LoVo (cell line): ENCODE measurements around the gene SCN4B.
A peak's percentile ranks its signal among the peaks of the same experiment; 100 is the strongest.

ENCODE experiments used
- DNase-seq: peaks from one replicate; pipeline ENCODE4 v3.0.0-alpha.2; 2016; ENCODE audit warnings: low spot score

SCN4B gene

DNA sequence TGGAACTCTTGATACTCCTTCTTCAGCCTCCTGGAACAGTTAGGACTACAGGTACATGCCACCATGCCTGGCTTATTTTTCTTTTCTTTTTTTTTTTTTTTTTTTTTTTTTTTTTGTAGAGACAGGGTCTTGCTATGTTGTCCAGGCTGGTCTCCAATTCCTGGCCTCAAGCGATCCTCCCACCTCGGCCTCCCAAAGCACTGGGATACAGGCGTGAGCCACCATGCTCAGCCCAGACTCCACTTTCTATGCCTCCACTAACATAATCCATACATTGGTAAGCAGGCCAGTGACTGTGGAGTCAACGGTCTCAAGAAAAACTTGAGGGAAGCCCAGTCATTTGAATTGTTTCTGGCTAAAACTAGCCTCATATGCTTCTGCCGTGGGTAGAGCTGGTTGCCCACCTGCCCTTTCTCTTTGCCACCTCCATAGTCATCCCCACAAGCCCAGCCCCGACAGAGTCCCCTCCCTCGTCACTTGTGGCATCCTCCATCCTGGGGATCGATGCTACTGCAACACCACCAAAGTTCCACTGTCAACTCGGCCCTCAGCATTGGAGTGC, 21.5 kb upstream of the SCN4B start:
- DNase-seq: no peak

DNA sequence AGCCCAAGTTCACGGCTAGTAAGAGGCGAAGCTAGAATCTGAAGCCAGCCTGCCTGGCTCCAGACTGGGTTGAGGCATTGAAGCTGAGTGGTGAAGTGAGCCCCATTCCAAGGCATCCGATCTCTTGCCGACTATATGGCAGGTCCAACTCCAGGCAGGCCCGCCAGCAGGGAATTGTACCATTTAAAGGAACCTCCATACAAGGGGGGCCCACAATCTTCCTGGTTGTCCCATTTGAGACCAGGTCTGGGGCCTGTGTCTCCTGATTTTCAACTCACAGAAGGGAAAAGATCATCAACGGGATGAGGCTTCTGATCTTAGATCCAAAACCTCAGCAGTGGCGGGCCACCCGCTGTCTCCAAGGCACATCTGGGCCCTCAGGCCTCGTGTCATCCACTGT, 19.7 kb upstream of the SCN4B start:
- no peak for DNase-seq

DNA sequence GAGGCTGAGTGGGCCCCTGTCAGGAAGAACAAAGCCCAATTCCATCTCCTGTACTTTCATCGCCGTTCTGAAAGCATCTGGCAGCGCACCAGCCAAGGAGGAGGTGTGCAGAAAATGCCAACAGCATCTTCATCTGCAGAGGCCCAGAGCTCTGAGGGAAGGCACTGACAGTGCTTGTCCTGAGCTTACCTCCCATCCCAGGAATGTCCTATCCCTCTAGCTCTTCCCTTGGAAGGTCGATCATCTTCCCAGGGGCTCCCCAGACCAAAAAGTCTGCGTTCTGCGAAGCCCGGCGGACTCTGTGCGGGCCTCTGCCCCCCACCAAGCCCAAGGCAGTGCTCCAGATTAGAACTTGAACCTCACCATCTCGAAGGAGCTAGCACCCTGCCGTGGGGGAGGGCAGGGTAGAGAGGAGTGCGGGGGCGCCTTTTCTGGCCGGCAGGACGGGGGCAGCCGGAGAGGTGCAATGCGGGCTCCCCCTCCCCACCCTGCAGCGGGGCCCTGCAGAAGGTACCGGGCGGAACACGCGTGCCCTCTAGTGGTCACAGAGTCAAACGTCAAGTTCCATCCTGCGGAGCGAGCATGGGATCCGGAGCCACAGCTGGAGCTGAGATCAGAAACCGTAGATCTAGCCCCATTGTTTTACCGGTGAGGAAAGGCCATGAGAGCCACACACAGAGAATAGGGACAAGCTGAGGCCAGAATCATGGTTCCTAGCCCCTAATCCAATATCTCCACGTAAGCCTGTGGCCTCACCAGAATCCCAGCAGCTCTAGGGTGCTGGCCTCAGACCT, 18.8 kb upstream of the SCN4B start:
- peak; percentile 69 for DNase-seq

DNA sequence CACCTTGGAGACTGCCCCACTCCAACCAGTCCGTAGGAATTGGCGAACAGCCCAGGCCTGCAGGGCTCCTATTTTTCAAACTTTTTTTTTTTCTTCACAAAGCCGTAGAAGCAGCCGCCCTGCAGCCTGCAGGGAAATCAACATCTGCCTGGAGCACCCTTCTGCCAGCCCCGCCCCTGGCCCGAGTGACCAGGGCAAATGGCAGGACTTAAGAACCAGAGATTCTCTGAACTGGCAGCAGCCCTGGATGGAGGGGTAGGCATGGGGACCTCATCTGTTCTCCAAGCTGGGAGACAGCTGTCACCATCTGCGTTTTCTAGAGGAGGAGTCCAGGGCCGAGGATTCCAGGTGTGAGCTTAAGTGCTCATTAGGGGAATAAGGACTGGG, 18.3 kb upstream of the SCN4B start:
- DNase-seq: no peak

DNA sequence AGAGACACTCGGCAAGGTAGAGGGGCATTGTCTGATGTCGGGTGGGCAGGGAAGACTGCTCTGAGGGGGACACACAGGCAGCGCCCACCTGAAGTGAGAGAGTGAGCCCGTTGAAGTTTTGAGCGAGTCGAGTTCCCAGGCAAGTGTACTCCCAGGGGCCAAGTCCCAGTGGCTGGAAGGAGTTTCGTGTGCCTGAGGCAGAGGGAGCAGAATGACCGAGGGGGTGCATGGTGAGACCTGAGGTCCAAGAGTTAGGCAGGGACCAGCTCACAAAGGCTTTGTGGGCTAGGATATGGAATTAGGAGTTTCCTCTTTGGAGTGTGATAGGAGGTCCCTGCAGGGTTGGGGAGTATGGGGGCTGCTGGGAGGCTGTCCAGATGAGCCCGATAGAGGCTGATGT, 17.6 kb upstream of the SCN4B start:
- no peak for DNase-seq

DNA sequence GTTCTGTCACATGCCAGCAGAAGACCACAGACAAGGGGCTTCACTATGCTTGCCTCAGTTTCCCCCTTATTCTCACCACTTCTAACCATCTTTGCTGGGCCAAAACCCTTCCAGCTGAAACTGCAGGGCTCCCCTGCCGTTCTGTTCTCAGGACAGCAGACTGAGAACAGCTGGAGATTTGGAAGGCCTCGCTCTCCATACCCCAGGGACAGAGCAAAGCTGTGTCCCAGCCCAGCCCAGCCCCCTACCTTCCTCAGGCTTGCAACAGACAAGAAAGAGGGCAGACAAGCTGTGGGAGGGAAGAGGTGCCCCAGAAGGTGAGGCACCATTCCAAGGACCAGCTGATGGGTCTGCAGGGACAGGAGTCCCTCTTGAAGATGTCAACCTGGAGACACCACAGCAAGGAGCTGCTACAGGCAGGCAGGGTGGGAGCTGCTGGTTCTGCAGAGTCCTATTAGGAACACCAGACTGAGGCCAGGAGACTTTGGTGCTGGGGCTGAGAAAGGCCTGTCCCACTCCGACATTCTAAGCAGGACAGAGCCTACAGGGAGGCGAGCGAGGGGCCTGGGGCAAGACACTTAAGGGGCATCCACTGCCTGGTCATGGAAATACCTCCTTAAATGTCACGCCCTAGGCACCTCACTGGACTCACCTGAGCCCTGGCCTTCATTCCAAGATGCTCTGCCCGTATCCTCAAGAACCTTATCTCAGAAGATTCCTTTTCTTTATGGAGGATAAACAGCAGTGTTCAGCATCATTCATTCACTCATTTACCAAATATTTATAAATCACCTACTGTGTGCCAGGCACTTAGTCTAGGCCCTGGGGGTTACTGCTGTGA, 16.9 kb upstream of the SCN4B start:
- DNase-seq: no peak

DNA sequence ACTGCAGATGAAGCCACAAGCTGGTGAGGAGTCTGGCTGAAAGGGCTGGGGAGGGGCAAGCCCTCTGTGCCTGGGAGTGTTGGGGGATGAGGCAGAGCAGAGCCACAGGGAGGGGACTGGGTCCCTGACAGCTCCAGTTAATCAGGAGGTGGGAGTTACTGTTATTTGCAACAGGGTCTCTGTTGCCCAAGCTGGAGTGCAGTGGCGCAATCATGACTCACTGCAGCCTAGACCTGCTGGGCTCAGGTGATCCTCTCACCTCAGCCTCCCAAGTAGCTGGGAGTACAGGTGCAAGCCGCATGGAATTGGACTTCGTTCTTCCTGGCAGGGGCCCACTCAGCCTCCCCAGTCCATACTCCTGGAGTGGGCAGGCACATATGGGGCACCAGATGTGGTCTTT, 16.1 kb upstream of the SCN4B start:
- DNase-seq: no peak

DNA sequence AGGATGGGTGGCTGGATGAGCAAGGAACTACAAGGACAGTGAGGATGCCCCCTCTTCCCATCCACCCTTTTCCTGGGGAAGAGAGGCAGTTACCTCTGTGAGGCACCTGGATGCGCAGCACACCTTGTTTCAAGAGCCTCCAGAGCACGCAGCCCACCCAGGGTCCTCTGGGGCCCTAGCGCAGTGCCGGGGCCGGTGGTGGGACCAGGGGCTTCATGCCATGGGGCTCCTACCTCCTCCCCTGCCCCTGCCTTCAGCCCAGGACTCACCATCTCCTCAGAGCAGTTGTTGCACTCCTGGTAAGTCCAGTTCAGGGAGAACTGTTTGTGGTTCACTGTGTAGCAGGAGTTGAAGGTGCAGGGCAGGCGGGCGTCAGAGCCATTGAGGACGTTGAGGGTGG, 15.7 kb upstream of the SCN4B start:
- no peak for DNase-seq

DNA sequence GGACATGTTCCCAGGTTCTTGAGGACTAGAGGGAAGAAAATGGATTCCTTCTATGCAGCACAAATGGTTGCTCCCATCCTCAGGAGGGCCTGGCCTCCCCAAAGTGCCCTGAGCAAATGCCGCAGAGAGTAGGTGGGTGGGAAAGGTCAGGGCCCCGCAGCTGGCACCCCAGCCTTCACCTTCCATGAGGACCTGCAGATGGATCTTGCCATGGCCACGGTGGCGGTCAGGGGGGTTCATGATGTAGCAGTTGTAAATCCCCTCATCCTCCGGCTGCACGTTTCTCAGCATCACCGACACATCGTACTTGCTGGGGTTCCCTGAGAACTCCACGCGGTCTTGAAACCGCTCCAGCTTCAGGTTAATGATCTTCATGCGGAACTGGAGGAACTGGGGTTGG, 15.3 kb upstream of the SCN4B start:
- no peak for DNase-seq

DNA sequence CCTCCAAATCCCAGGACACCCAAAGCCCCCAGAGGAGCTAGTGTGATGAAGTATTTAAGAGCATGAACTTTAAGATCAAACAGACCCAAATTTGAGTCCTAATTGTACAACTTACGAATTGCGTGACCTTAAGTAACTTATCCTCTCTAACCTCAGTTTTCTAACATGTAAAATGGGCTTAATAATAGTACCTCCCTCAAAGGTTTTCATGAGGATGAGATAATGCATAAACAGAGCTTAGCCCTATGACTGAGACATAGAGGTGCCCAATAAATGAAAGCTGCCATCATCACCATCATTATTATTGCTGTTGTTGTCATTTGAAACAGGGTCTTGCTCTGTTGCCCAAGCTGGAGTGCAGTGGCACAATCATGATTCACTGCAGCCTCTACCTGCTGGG, 14.6 kb upstream of the SCN4B start:
- no peak for DNase-seq

DNA sequence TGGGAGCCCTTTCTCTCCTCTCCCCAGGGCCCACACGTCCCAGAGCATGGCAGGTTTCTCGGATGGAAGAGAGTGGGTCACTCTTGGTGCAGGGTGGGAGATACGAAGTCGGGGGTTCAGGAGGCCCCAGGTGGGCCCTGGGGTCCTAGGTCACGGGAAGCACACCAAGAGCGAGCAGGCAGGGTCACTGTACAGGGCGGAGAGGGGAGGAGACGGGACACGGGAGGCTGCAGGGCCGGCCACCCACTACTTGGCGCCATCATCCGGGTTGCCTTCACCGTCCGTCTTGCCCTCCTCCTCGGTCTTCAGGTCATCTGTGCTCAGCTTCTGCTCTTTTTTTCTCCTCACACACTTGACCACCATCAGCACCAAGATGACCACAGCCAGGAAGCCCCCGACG, 14.0 kb upstream of the SCN4B start:
- no peak for DNase-seq

DNA sequence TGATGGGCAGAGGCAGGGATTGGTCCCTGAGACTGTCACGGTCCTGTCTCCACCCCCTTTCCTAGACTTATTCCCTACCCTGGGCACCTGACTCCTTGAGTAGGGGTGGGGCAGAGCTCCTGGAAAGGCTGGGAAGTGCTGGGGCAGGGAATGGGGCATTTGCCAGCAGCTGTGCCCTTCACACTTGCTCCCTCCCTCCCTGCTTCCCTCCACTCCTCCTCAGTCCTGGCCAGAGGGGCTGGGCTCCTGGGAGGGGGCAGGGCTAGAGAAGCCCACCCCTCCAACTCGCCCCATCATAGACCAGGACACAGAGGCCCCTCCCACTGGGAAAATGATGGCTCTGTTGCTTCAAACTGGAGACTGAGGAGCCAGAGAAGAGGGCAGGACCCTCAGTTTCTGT, 12.3 kb upstream of the SCN4B start:
- no peak for DNase-seq

DNA sequence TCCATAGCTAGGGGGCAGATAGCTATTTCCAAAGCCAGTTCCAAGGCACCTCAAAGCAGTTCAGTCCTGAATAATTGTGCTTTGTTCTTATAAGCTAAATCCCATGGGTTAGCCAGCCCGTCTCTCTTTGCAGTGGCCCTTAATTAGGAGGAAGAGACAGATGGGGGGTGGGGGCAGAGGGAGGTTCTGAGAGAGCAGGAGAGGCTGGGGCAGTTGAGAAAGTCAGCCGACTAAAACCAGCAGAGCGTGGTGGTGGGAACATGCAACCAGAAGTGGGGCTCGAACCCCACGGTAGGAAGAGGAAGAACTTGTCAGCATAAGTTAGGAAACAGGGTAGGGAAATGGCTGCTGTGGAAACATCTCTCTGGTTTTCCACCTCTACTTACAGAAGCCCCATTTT, 10.9 kb upstream of the SCN4B start:
- DNase-seq: no peak

DNA sequence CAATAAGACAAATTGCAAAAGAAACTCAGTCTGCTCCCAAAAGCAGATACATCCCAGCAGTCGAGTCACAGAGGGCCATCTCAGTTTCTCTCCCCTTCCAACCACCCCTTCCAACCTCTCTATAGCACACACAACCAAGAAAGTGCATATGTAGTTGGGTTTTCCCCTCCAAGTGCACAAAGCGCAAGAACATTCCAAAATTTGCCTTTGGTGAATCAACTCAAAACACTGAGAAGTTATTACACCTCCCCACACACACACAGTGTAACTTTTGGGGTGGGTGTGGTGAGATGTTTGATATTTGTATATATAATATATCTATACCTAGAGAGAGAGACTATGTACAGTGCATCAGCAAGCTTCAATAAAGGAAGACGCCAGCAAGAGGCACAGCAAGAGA, 10.2 kb upstream of the SCN4B start:
- DNase-seq: no peak

DNA sequence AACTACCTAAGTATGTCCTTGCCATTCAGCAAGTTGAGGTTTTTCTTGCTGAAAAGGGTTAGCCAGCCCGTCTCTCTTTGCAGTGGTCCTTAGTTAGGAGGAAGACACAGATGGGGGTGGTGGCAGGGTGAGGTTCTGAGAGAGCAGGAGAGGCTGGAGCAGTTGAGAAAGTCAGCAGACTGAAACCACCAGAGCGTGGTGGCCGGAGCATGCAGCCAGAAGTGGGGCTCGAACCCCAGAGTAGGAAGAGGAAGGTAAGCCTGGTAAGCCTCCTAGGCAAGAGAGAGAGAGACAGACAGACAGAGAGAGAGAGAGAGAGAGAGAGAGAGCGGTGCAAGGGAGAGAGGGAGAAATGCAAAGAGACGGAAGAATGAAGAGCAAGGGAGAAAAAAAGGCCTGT, 9.2 kb upstream of the SCN4B start:
- DNase-seq: no peak

DNA sequence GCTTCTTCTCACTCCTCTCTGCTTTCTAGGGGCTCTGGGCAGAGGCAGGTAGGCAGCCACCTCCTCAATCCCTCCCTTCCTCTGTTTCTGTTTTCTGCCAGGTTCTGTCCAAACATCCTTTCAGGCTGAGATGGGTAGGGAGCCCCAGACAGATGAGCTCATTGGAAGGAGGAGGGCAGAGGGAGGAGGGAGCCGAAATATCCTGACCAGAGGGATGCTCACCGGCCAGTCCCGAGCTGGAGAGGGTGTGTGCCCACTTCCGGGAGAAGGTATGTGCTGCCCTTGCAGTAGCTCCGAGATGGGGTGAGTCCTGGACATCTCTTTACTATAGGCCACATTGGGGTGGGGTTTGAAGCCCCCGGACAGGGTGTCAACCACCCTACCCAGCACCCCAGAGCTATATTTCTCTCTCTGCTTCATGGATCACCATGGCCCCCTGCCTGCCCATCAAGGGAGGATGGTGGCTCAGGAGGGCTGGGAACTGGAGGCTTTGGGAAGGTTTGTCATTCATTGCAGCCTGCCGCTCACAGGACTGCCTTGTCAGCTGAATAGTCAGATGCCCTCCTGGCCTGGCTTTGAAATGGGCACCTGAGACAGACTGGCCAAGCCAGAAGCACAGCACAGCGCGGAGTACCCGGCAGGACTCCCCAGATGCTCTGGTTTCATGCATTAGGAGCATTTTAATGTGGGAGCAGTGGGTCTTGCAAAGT, 4.7 kb upstream of the SCN4B start:
- DNase-seq: no peak

DNA sequence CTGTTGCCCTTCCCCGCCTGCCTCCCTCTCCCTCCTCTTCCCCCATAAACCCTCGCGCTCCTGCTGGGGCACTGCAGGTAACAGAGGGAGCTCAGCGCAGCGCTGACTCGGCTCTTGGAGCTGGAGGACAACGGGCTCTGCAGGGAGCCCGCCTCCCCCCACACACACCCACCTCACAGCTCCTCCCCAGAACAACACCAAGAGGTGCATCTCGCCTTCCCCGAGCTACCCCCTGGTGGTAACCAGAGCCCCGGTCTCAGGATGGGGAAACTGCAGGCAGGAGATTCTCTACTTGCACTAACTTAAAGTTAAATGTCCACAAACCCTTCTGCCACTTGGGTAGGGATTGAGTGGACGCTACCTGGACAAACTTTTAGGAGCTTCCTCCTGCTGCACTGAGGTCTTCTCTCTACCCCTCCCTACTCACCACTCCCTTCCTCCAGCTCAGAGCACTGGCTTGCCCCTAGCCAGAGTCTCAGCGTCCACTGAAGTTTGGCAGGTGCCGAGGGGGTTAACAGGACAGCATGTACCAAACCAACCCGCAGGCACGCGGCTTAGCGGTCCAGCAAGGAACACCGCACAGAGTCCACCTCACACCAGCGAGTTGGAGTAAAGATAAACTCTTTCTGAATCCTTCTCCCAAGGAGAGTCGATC, 4.0 kb upstream of the SCN4B start:
- DNase-seq: no peak

DNA sequence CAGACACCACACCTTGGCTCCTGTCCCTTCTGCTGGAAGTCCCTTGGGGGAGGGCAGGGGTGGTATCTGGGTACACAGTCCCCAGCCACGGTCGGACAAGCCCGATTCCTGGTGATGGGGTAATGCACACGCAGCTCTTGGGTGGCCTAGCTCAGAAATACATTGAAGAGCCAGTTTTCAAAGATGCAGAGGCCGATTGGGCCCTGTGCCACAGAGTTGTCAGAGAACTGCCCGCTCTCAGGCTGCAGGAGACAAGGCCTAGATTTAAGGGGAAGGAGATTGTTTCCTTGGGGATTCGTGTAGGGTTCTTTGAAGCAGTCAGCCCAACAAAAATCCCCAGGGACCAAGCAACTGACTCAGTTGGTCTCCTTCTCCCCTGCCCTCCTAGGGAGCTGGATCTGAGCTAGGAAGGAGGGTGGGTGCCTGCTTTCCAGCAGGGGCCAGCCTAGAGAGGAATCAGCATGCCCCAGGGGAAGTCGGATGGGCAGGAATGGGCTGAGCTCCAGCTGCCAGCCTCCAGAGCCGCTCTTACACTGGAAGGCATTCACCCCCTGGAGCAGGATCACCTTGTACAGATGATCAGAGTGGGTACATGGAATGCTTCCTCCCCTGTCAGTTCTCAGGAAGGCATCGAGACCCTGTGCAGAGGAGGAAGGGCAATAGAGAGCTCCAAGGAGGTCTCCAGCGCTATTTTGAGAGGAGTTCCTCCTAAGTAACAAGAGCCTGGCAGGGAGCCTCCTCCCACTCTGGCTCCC, 3.3 kb upstream of the SCN4B start:
- DNase-seq: no peak

DNA sequence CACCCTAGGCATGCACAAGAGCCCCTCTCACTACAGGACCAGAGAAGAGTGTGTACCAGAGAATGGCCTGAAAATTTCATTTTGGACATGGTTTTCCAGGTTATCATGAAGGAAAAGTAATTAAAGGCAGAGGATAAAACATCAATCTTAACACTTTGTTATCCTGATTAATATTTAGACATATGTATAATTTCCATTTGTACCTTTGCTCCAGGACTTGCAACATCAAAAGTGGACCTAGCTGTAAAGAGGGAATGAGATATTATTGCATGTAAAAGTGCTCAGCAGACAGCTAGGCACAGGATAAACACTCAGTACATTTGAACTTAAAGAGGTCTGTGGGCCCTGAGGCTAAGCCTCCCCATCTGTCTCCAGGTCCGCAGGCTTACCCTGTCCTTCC, 2.0 kb upstream of the SCN4B start:
- DNase-seq: no peak

DNA sequence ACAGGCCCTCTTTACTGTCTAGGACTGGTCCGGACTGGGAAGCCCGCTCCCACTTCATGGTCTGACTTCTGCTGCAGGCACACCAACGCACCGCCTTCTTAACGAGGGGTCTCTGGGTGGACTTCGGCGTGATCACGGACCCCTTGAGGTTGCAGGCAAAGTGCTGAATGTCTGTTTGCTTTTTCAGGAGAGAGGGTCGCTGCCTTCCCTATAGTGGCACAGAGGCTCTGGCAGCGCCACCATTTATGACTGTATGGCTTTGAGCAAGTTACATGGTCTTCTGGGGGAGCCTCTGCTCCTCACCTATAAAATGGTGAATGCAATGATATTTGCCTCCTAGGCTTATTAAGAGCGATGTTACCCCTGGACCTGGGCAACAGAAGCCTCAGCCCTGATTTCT, 1.4 kb upstream of the SCN4B start:
- no peak for DNase-seq

DNA sequence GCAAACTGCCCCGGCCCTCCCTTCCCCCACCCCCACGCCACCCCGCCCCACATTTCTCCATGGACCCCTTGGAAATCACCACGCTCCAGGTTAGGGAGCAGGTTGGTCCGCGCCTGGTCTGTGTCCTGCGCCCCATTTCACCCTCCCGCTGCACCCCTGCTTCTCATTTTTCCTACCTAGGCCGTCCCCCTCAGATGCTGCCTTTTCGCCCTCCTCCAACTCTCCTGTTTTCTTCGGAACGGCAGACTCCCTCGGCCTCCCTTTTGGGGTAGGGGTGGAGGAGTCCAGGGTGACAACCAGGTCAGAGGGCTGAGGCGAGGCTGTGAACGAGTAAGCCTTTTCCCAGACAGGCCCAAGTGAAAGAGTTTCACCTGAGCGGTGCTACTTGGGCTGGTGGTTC, 893 bp upstream of the SCN4B start:
- DNase-seq: no peak
